Astrocyte (in vitro differentiated cells and primary cell): ENCODE measurements around the gene RNF212B. TPM values are rescaled to one million over a fixed set of nuclear protein-coding genes. Genes with fewer than 3 reads are reported as not detected.

Source experiments
- DNase-seq: peaks from one replicate; pipeline ENCODE4 v3.0.0-alpha.2; 2010; ENCODE audit warnings: low read depth
- FAIRE-seq: peaks from 2 replicates; lab custom pipeline; 2011; peaks lifted over from hg19 to GRCh38; lab: Jason Lieb, UNC
- H2AFZ ChIP-seq: 2 replicates; pipeline ENCODE4 v1.6.0; 2012; ENCODE audit warnings: low read depth, low read length, inconsistent platforms
- H3K27ac ChIP-seq: 2 replicates; pipeline ENCODE4 v1.5.1; 2011; ENCODE audit warnings: low read depth, low read length, inconsistent platforms
- H3K27me3 ChIP-seq: 2 replicates; pipeline ENCODE4 v1.6.0; 2011; ENCODE audit warnings: low read length, inconsistent platforms; ENCODE audit not compliant: insufficient read depth
- H3K36me3 ChIP-seq: 2 replicates; pipeline ENCODE4 v1.5.1; 2011; ENCODE audit warnings: low read length, inconsistent platforms; ENCODE audit not compliant: insufficient read depth
- H3K4me1 ChIP-seq: 2 replicates; pipeline ENCODE4 v1.5.1; 2011; ENCODE audit warnings: low read length, inconsistent platforms; ENCODE audit not compliant: insufficient read depth
- H3K4me2 ChIP-seq: 2 replicates; pipeline ENCODE4 v1.6.0; 2012; ENCODE audit warnings: low read length, inconsistent platforms
- H3K4me3 ChIP-seq: 2 replicates; pipeline ENCODE4 v1.5.1; 2011; ENCODE audit warnings: low read depth, mild to moderate bottlenecking, low read length, inconsistent platforms; ENCODE audit not compliant: insufficient read depth
- H3K79me2 ChIP-seq: 2 replicates; pipeline ENCODE4 v1.6.0; 2012; ENCODE audit warnings: mild to moderate bottlenecking, low read length, inconsistent platforms; ENCODE audit not compliant: insufficient read depth
- H3K9ac ChIP-seq: 2 replicates; pipeline ENCODE4 v1.6.0; 2012; ENCODE audit warnings: mild to moderate bottlenecking, low read length, inconsistent platforms
- H3K9me3 ChIP-seq: 2 replicates; pipeline ENCODE4 v1.5.1; 2012; ENCODE audit warnings: low read depth, mild to moderate bottlenecking, low read length, inconsistent platforms; ENCODE audit not compliant: insufficient read depth
- H4K20me1 ChIP-seq: 2 replicates; pipeline ENCODE4 v1.6.0; 2012; ENCODE audit warnings: low read length, inconsistent platforms; ENCODE audit not compliant: insufficient read depth
- H3K27ac Mint-ChIP-seq: one replicate; pipeline ENCODE4 v1.8.0; 2021; ENCODE audit warnings: mild to moderate bottlenecking, mixed read lengths; ENCODE audit not compliant: unreplicated experiment
- H3K27me3 Mint-ChIP-seq: one replicate; pipeline ENCODE4 v1.8.0; 2021; ENCODE audit warnings: low read depth, mixed read lengths; ENCODE audit not compliant: unreplicated experiment
- H3K36me3 Mint-ChIP-seq: one replicate; pipeline ENCODE4 v1.8.0; 2021; ENCODE audit warnings: low read depth, mixed read lengths; ENCODE audit not compliant: unreplicated experiment
- H3K4me1 Mint-ChIP-seq: one replicate; pipeline ENCODE4 v1.8.0; 2021; ENCODE audit warnings: low read depth, mixed read lengths; ENCODE audit not compliant: unreplicated experiment
- H3K4me3 Mint-ChIP-seq: one replicate; pipeline ENCODE4 v1.8.0; 2021; ENCODE audit warnings: mild to moderate bottlenecking, moderate library complexity, mixed read lengths; ENCODE audit not compliant: unreplicated experiment
- H3K9me3 Mint-ChIP-seq: one replicate; pipeline ENCODE4 v1.8.0; 2021; ENCODE audit warnings: mild to moderate bottlenecking, mixed read lengths; ENCODE audit not compliant: unreplicated experiment
- EZH2 ChIP-seq: IDR thresholded peaks from 2 replicates; pipeline ENCODE4 v1.6.1; 2012; ENCODE audit warnings: mild to moderate bottlenecking, low read length, inconsistent platforms; ENCODE audit not compliant: insufficient read depth
- total RNA-seq: library from RNA; stranded (reverse); gene quantifications from 2 replicates; pipeline ENCODE4 v1.2.1, GENCODE V29; 2021
- TF ChIP-seq, protein P1 (sequence below): IDR thresholded peaks from 2 replicates; pipeline ENCODE4 v1.5.1; 2011; ENCODE audit warnings: low read depth, mild to moderate bottlenecking, inconsistent platforms, low read length, moderate library complexity; ENCODE audit not compliant: insufficient read depth

The RNF212B gene
- total RNA-seq, 1 donor from 2014 or later: not detected

DNA sequence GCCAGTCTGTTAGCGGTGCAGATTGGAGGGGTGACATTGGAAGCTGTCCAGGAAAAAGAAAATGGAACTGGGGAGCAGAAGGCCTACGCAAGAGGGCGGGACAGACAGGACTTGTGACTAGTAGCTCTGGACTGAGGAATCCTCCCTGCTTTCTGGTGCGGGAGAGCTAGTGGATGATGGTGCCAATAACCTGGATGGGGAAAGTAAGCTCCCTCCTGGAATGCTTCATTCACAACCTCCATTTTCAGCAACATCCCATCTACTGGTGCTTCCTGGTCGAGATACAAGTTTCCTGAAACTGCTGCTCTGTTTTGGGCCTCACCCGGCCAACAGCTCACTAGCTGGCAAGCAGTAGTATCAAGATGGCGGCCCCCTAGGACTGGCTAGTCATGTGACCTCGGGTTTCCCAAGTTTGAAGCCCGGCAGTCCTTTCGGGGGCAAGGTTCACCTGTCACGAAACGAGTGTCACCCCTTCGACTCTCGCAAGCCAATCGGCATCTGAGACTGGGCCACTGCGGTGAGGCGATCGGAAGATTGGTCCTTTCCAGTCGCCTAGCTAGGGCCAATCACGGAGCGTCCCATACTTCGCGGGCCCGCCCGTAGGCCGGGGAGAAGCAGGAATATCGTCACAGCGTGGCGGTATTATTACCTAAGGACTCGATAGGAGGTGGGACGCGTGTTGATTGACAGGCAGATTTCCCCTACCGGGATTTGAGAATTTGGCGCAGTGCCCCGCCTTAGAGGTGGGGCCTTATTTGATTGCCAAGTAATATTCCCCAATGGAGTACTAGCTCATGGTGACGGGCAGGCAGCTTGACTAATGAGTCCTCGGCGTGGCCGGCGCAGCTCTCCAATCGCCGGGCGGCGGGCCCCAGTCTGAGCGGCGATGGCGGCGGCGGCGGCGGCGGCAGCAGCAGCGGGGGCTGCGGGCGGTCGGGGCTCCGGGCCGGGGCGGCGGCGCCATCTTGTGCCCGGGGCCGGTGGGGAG, 83.1 kb downstream of the RNF212B start, which contains the start of gene PABPN1:
TSS of gene PABPN1 (plus strand) at position 874 of the 988 bp plus-strand sequence. CDS start at position 887, 13 bp downstream.
- peak within 1 kb of the TSS; percentile 93 for H3K27ac Mint-ChIP-seq
- peak within 1 kb of the TSS; percentile 88 for H3K4me3 Mint-ChIP-seq
- Histone ChIP-seq H3K9me3 (no peaks in the 10 kb centered on the region), H3K36me3 (peaks cover 25% of the 10 kb centered on the region), H3K27ac (peak within 1 kb of the TSS; percentile 91), H3K4me1 (peaks cover 14% of the 10 kb centered on the region), H3K4me3 (peak within 1 kb of the TSS; percentile 87), H3K27me3 (no peaks in the 10 kb centered on the region), H3K79me2 (peaks cover 41% of the 10 kb centered on the region), H4K20me1 (peaks cover 27% of the 10 kb centered on the region), H3K9ac (peak within 1 kb of the TSS; percentile 98), H3K4me2 (peak within 1 kb of the TSS; percentile 88), H2AFZ (peak within 1 kb of the TSS; percentile 89)
- H3K4me1 Mint-ChIP-seq: peaks cover 11% of the 10 kb centered on the region
- H3K36me3 Mint-ChIP-seq: peaks cover 10% of the 10 kb centered on the region
- no peaks in the 10 kb centered on the region for H3K27me3 Mint-ChIP-seq
- TF ChIP-seq, protein P1, sequence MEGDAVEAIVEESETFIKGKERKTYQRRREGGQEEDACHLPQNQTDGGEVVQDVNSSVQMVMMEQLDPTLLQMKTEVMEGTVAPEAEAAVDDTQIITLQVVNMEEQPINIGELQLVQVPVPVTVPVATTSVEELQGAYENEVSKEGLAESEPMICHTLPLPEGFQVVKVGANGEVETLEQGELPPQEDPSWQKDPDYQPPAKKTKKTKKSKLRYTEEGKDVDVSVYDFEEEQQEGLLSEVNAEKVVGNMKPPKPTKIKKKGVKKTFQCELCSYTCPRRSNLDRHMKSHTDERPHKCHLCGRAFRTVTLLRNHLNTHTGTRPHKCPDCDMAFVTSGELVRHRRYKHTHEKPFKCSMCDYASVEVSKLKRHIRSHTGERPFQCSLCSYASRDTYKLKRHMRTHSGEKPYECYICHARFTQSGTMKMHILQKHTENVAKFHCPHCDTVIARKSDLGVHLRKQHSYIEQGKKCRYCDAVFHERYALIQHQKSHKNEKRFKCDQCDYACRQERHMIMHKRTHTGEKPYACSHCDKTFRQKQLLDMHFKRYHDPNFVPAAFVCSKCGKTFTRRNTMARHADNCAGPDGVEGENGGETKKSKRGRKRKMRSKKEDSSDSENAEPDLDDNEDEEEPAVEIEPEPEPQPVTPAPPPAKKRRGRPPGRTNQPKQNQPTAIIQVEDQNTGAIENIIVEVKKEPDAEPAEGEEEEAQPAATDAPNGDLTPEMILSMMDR: no peak
- no peak for TF ChIP-seq EZH2
- H3K9me3 Mint-ChIP-seq: no peaks in the 10 kb centered on the region
- FAIRE-seq: peak; percentile 49
- DNase-seq: peak; percentile 99

- Histone ChIP-seq H3K27ac (peak overlapping the region; percentile 90), H4K20me1 (peaks cover 36% of the 10 kb centered on the region), H3K36me3 (peaks cover 25% of the 10 kb centered on the region), H3K9ac (peak overlapping the region; percentile 98), H3K4me2 (peak overlapping the region; percentile 88), H3K9me3 (no peaks in the 10 kb centered on the region), H3K4me3 (peak overlapping the region; percentile 87), H3K27me3 (no peaks in the 10 kb centered on the region), H2AFZ (no peak overlapping the region), H3K4me1 (peaks cover 14% of the 10 kb centered on the region), H3K79me2 (peaks cover 39% of the 10 kb centered on the region)
- Mint-ChIP-seq H3K36me3 (peaks cover 12% of the 10 kb centered on the region), H3K4me3 (peak overlapping the region; percentile 88), H3K9me3 (no peaks in the 10 kb centered on the region), H3K27me3 (no peaks in the 10 kb centered on the region), H3K27ac (peak overlapping the region; percentile 92), H3K4me1 (peaks cover 11% of the 10 kb centered on the region)
- no peak for FAIRE-seq
- TF ChIP-seq EZH2: no peak
- TF ChIP-seq, protein P1: no peak
- DNase-seq: peak; percentile 37
Measured at GRCh38 chr14:23321572-23322547, 84.1 kb downstream of the RNF212B start.

Other genes starting within 250 kb of the RNF212B start
- gene C14orf93, start 227.8 kb upstream of the RNF212B start, total RNA-seq: 3.6 and 3.8 TPM in 2 replicates
- gene PSMB5, start 203.0 kb upstream of the RNF212B start, total RNA-seq: 232 and 239 TPM in 2 replicates
- gene PSMB11, start 195.7 kb upstream of the RNF212B start, total RNA-seq: not detected in 2 replicates
- 17.4 and 22.2 TPM in 2 replicates for gene CDH24, start 180.4 kb upstream of the RNF212B start, total RNA-seq
- 186 and 208 TPM in 2 replicates for gene ACIN1, start 142.8 kb upstream of the RNF212B start, total RNA-seq
- gene C14orf119, start 142.4 kb upstream of the RNF212B start, total RNA-seq: 79.5 and 83.9 TPM in 2 replicates
- not detected in 2 replicates for gene CIROP, start 132.9 kb upstream of the RNF212B start, total RNA-seq
- not detected in 2 replicates for gene CEBPE, start 118.7 kb upstream of the RNF212B start, total RNA-seq
- gene SLC7A8, start 54.3 kb upstream of the RNF212B start, total RNA-seq: 4.0 and 6.5 TPM in 2 replicates
- 13.7 and 16.6 TPM in 2 replicates for gene HOMEZ, start 48.2 kb downstream of the RNF212B start, total RNA-seq
- gene PPP1R3E, start 64.9 kb downstream of the RNF212B start, total RNA-seq: 2.1 and 3.6 TPM in 2 replicates
- gene BCL2L2, start 68.9 kb downstream of the RNF212B start, total RNA-seq: 19.6 and 21.4 TPM in 2 replicates
- 147 and 162 TPM in 2 replicates for gene PABPN1, start 83.5 kb downstream of the RNF212B start, total RNA-seq
- gene SLC22A17, start 115.0 kb downstream of the RNF212B start, total RNA-seq: 29.3 and 39.5 TPM in 2 replicates
- 5.8 and 6.5 TPM in 2 replicates for gene EFS, start 127.2 kb downstream of the RNF212B start, total RNA-seq
- gene IL25, start 134.9 kb downstream of the RNF212B start, total RNA-seq: not detected in 2 replicates
- gene CMTM5, start 139.1 kb downstream of the RNF212B start, total RNA-seq: not detected in 2 replicates
- gene MYH6, start 170.3 kb downstream of the RNF212B start, total RNA-seq: not detected in 2 replicates
- gene MYH7, start 197.7 kb downstream of the RNF212B start, total RNA-seq: not detected in 2 replicates
- 28.6 and 31.2 TPM in 2 replicates for gene NGDN, start 231.8 kb downstream of the RNF212B start, total RNA-seq